NB4 (cell line): Measurements from ENCODE around the gene ADH1A.
"Not testable (repeated sequence)": the region's sequence is repeated elsewhere in the genome, so short reads cannot be mapped to it uniquely, and the experiment has no call there.

ENCODE experiments used
- DNase-seq: peaks from one replicate; pipeline ENCODE4 v3.0.0; 2010; ENCODE audit warnings: low read depth
- H3K4me3 ChIP-seq: one replicate; pipeline ENCODE4 v1.5.1; 2011; ENCODE audit warnings: mild to moderate bottlenecking, low read depth, low read length, moderate library complexity
- CTCF ChIP-seq: IDR thresholded peaks from one replicate; pipeline ENCODE4 v1.5.1; 2012; ENCODE audit warnings: low read depth, low read length
- MYC ChIP-seq: IDR thresholded peaks from 2 replicates; pipeline ENCODE4 v1.6.1; 2011; ENCODE audit warnings: low read depth, low read length
- POLR2A ChIP-seq: IDR thresholded peaks from 2 replicates; pipeline ENCODE4 v1.6.1; 2011; ENCODE audit warnings: mild to moderate bottlenecking; ENCODE audit not compliant: insufficient read length; ENCODE audit errors: extremely low read depth
- TF ChIP-seq, protein P1 (sequence below): IDR thresholded peaks from 2 replicates; pipeline ENCODE4 v1.6.1; 2011; ENCODE audit warnings: low read depth, low read length

ADH1A gene

DNA sequence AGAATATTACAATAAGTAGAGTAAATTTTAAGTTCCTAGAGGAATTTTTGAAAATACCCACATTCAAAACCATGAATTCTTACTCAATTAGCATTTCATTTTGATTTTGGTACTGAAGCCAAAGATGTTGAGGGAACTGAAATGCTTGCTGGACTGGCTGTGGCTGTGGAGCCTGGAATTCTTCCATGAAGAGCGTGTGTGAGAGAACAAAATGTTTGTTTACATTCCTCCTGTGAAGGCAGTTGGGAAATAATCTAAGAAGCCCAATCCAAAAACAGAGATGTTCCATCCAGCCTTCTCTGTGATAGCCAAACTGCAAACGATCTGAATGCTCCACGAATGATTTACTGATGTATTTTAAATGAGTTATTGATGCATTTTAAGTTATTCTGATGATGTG lies 34.2 kb upstream of the ADH1A start:
- no peak for DNase-seq
- no peak for TF ChIP-seq MYC
- TF ChIP-seq POLR2A: no peak
- TF ChIP-seq, protein P1, sequence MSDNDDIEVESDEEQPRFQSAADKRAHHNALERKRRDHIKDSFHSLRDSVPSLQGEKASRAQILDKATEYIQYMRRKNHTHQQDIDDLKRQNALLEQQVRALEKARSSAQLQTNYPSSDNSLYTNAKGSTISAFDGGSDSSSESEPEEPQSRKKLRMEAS: no peak
- TF ChIP-seq CTCF: no peak
- H3K4me3 ChIP-seq: no peak overlapping the region

GRCh38 chr4:99324361-99324760 lies 33.6 kb upstream of the ADH1A start:
- DNase-seq: no peak
- no peak for TF ChIP-seq CTCF
- TF ChIP-seq, protein P1: no peak
- TF ChIP-seq MYC: no peak
- no peak for TF ChIP-seq POLR2A
- H3K4me3 ChIP-seq: no peak overlapping the region

DNA sequence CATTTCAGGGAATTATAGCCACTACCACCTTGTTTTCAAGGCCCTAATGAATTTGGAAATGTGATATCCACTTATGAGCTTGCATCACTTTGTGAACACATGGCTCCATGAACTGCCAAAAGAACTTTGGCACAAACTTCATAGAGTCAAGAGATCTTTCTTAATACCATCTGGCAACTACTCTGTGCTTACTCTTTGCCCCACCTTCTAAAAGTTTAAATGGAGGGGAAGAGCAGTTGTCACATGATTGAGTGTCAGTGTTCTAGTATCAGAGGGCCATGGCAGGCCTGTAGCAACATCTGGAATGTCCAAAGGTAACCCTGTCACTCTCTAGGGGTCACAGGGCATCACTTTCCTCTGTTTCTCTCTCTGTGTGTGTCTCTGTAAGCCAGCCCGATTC lies 33.0 kb upstream of the ADH1A start:
- H3K4me3 ChIP-seq: no peak overlapping the region
- TF ChIP-seq POLR2A (no peak), MYC (no peak), CTCF (no peak)
- TF ChIP-seq, protein P1: no peak
- DNase-seq: no peak

DNA sequence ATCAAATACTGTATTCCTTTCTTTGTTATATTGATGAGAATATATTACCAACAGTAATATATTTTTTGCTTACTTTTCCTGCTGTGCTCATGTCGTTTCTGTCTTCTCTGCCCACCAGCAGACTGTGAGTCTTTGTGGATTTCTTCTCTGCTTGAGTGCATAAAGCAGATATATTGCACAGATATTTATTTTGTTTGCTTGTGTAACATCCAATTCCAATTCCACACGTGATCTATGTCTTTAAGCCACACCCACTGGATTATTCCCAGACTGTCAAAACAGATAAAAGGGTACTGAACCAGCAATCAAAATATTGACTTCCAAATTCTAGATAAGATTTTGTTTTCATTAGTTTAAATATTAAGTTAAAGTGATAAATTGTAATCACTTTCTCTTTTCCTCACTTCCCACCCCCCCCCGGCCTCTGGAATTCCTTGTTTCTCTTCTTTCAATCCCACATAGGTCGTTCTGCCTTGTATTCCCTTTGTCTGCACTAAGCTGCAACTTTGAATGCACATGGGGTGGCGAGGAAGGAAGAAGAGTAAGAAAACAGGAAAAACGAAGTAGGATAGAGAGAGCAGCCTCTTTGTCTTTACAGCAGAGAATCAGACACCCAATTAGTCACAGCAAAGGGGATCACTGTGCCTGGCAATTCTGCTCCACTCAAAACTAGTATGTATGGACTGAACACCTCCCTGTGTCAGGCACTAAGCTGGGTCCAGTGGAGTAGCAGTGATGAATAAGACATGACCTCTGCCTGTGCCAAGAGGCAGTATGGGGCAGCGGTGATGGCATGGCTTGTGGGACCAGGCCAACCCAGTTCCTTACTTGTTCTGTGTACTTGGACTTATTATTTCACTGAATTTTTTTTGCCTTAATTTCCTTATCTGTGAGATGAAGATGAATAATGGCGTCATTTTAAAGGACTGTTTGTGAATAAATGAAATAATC lies 30.7 kb upstream of the ADH1A start, which contains the start of gene ADH1B:
Gene ADH1B (minus strand): TSS at position 161 of the 951 bp plus-strand sequence. CDS start 70 bp downstream, at position 91.
- H3K4me3 ChIP-seq: no peak within 1 kb of the TSS
- TF ChIP-seq, protein P1: no peak
- TF ChIP-seq MYC (no peak), CTCF (no peak), POLR2A (no peak)
- DNase-seq: no peak

DNA sequence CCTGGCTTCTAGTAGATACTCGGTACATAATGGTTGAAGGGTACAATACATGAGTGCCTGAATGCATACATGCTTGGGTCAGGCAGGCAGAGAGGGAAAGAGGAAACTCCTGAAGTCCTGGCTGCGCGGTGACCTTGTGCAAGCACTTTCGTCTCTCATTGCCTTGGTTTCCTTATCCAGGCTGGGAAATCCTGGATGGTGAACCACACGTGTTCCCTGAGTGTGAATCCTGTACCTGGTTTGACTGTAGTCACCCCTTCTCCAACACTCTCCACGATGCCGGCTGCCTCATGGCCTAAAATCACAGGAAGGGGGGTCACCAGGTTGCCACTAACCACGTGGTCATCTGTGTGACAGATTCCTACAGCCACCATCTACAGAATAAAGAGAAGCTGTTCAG lies 27.0 kb upstream of the ADH1A start:
- not testable (repeated sequence) for DNase-seq, H3K4me3 ChIP-seq

DNA sequence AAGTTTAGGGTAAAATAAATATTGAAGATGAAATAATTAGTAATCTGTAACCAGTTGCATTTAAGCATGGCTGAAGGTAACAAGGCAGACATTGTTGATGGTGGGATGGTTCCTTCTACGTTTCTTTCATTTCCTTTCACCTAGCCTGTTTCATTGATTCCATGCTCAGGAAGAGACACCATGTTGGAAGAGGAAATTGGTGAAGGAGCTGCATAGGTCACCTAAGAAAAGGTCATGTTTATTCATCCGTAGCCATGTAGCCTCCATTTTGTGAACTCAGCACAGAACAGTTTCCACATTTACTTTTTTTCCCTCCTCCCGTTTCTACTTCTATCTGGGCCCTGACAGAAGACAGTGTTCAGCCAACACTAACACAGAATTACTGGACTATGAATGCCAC lies 26.6 kb upstream of the ADH1A start:
- TF ChIP-seq POLR2A (no peak), MYC (no peak), CTCF (no peak)
- TF ChIP-seq, protein P1: no peak
- no peak for DNase-seq
- no peak overlapping the region for H3K4me3 ChIP-seq
